SK-N-SH (cell line): Measurements from ENCODE around the gene DENND1A. TPM values are rescaled to one million over a fixed set of nuclear protein-coding genes. Genes with fewer than 3 reads are reported as not detected.

Experiments
- CTCF ChIA-PET: fragments of 300-600, 350-600 bp; formaldehyde crosslinking; extraction: SDS; loops from one replicate; lab custom pipeline; 2021; lab: Yijun Ruan, JAX
- POLR2A ChIA-PET: fragments of 350-600 bp; sonication (Branson Sonifier 250); formaldehyde crosslinking; extraction: SDS; loops from one replicate; lab custom pipeline; 2020; ENCODE audit warnings: antibody characterized with exemption, inconsistent platforms; lab: Yijun Ruan, JAX
- DNase-seq: peaks from one replicate; pipeline ENCODE4 v3.0.0; 2012
- H2AFZ ChIP-seq: fragments of 200-600 bp; sonication (generic); 2 replicates; pipeline ENCODE4 v1.8.1; 2016; ENCODE audit warnings: antibody characterized with exemption, mild to moderate bottlenecking, low read depth
- H3F3A ChIP-seq: fragments of 200-600 bp; sonication (generic); replicated peaks from 2 replicates; pipeline ENCODE3; 2016; ENCODE audit warnings: antibody characterized with exemption, mild to moderate bottlenecking; ENCODE audit not compliant: insufficient read depth
- H3K27ac ChIP-seq, 2 experiments: fragments of 200-500 bp in 1 of 2; fragments of 200-600 bp in 1 of 2; sonication (Bioruptor generic) in 1 of 2; sonication (generic), shearing (Covaris generic) in 1 of 2; 2 replicates each; pipeline versions ENCODE4 v1.5.1 to v1.6.1; 2014 to 2016; ENCODE audit warnings: low read depth in 2 of 2, inconsistent platforms in 1 of 2, low read length in 1 of 2, mild to moderate bottlenecking in 1 of 2, mixed read lengths in 1 of 2
- H3K27me3 ChIP-seq: fragments of 200-600 bp; sonication (generic), shearing (Covaris generic); 2 replicates; pipeline ENCODE4 v1.6.1; 2016; ENCODE audit warnings: mixed run types; ENCODE audit not compliant: insufficient read depth
- H3K36me3 ChIP-seq, 2 experiments: fragments of 200-500 bp in 1 of 2; fragments of 200-600 bp in 1 of 2; sonication (Bioruptor generic) in 1 of 2; sonication (generic) in 1 of 2; replicated peaks in 1 of 2; 2 replicates each; pipeline versions ENCODE3 to v1.5.1; 2014 to 2016; ENCODE audit warnings: low read length in 1 of 2, mild to moderate bottlenecking in 1 of 2; ENCODE audit not compliant: insufficient read depth in 2 of 2, control insufficient read depth in 1 of 2
- H3K4me1 ChIP-seq, 2 experiments: fragments of 200-500 bp in 1 of 2; fragments of 200-600 bp in 1 of 2; sonication (Bioruptor generic) in 1 of 2; sonication (generic), shearing (Covaris generic) in 1 of 2; 2 replicates each; pipeline versions ENCODE4 v1.5.1 to v1.6.1; 2014 to 2016; ENCODE audit warnings: low read depth in 1 of 2, low read length in 1 of 2, mixed run types in 1 of 2; ENCODE audit not compliant: insufficient read depth in 2 of 2, control insufficient read depth in 1 of 2
- H3K4me2 ChIP-seq: fragments of 200-600 bp; sonication (generic), shearing (Covaris generic); 2 replicates; pipeline ENCODE4 v1.6.1; 2017; ENCODE audit warnings: mixed run types
- H3K4me3 ChIP-seq, 2 experiments: fragments of 200-500 bp in 1 of 2; fragments of 200-600 bp in 1 of 2; sonication (Bioruptor generic) in 1 of 2; sonication (generic), shearing (Covaris generic) in 1 of 2; 2 replicates each; pipeline versions ENCODE4 v1.5.1 to v1.8.1; 2014 to 2016; ENCODE audit warnings: low read depth in 2 of 2, inconsistent platforms in 1 of 2, low read length in 1 of 2, mild to moderate bottlenecking in 1 of 2, mixed read lengths in 1 of 2, moderate library complexity in 1 of 2
- H3K79me2 ChIP-seq: fragments of 200-600 bp; sonication (generic); 2 replicates; pipeline ENCODE4 v1.8.1; 2017; ENCODE audit warnings: mild to moderate bottlenecking; ENCODE audit not compliant: insufficient read depth
- H3K9ac ChIP-seq: fragments of 200-600 bp; sonication (generic); 2 replicates; pipeline ENCODE4 v1.6.1; 2017; ENCODE audit warnings: mixed run types
- H3K9me2 ChIP-seq: fragments of 200-600 bp; sonication (generic); 2 replicates; pipeline ENCODE4 v1.6.1; 2017; ENCODE audit warnings: mixed run types
- H3K9me3 ChIP-seq: fragments of 200-600 bp; sonication (generic); 2 replicates; pipeline ENCODE4 v1.6.1; 2017; ENCODE audit warnings: mixed run types, mild to moderate bottlenecking, moderate library complexity
- H4K20me1 ChIP-seq: fragments of 200-600 bp; sonication (generic); 2 replicates; pipeline ENCODE4 v1.6.1; 2017; ENCODE audit warnings: mild to moderate bottlenecking, mixed run types; ENCODE audit not compliant: insufficient read depth
- CHD2 ChIP-seq: fragments of 150-350 bp; IDR thresholded peaks from 2 replicates; pipeline ENCODE4 v1.6.1; 2018; ENCODE audit warnings: low read length; ENCODE audit not compliant: partially characterized antibody
- FOXJ3 ChIP-seq: sonication (generic); formaldehyde crosslinking; IDR thresholded peaks from 2 replicates; pipeline ENCODE4 v1.5.1; 2020; ENCODE audit warnings: mild to moderate bottlenecking, missing genetic modification reagents
- NFIC ChIP-seq: IDR thresholded peaks from 2 replicates; pipeline ENCODE4 v1.4.0; 2012; ENCODE audit warnings: borderline replicate concordance
- RAD21 ChIP-seq: IDR thresholded peaks from 2 replicates; pipeline ENCODE4 v1.6.1; 2012; ENCODE audit warnings: mild to moderate bottlenecking, low read length
- TEAD4 ChIP-seq: IDR thresholded peaks from 2 replicates; pipeline ENCODE4 v1.4.0; 2012; ENCODE audit warnings: mild to moderate bottlenecking, borderline replicate concordance; ENCODE audit not compliant: insufficient read depth
- YY1 ChIP-seq: IDR thresholded peaks from 2 replicates; pipeline ENCODE4 v1.4.0; 2012; ENCODE audit warnings: low read depth, mild to moderate bottlenecking
- WGBS: methylation state at CpG from one replicate; pipeline ENCODE4 v1.1.6; 2017; ENCODE audit warnings: low lambda C conversion rate; 5-methylcytosine and 5-hydroxymethylcytosine counted together
- polyA plus RNA-seq, 3 experiments: library from polyadenylated mRNA; depleted of rRNA; stranded (reverse); fragments of >200 nt; gene quantifications; 2 replicates each; pipeline ENCODE4 v1.2.3, GENCODE V29; 2012
- TF ChIP-seq, protein P1 (sequence below): IDR thresholded peaks from 2 replicates; pipeline ENCODE4 v1.6.1; 2012; ENCODE audit warnings: mild to moderate bottlenecking, low read depth, low read length, moderate library complexity
- TF ChIP-seq, protein P2 (sequence below): fragments of 150-350 bp; IDR thresholded peaks from 2 replicates; pipeline ENCODE4 v1.6.1; 2016; ENCODE audit warnings: mild to moderate bottlenecking, low read depth, low read length
- TF ChIP-seq, protein P3 (sequence below): IDR thresholded peaks from 2 replicates; pipeline ENCODE4 v1.4.0; 2012; ENCODE audit warnings: low read depth, borderline replicate concordance
- TF ChIP-seq, protein P4 (sequence below): fragments of 200-600 bp; sonication (generic); IDR thresholded peaks from 2 replicates; pipeline ENCODE4 v1.6.1; 2017; ENCODE audit warnings: antibody characterized with exemption, mild to moderate bottlenecking, moderate library complexity

The DENND1A gene
- polyA plus RNA-seq, 1 of the 3 experiments (the other 2 are of a cell fraction), result 25.4 TPM

DNA sequence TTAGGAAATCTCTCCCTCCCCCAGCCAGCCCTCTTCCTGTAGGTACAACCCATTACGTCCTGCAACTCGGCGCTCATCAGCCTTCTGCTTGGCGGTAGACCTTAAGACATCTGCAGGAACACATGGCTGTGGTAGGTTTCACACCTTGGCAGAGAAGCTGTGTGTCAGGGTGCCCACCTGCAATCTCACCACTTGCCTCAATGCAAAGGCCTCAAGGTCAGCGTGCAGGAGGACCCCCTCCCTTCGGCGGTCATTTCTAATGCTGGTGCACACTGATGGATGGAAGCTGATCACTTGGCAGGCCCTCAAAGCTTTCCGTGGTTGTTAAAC, 506.6 kb downstream of the DENND1A start (continued):
- TF ChIP-seq, protein P1, sequence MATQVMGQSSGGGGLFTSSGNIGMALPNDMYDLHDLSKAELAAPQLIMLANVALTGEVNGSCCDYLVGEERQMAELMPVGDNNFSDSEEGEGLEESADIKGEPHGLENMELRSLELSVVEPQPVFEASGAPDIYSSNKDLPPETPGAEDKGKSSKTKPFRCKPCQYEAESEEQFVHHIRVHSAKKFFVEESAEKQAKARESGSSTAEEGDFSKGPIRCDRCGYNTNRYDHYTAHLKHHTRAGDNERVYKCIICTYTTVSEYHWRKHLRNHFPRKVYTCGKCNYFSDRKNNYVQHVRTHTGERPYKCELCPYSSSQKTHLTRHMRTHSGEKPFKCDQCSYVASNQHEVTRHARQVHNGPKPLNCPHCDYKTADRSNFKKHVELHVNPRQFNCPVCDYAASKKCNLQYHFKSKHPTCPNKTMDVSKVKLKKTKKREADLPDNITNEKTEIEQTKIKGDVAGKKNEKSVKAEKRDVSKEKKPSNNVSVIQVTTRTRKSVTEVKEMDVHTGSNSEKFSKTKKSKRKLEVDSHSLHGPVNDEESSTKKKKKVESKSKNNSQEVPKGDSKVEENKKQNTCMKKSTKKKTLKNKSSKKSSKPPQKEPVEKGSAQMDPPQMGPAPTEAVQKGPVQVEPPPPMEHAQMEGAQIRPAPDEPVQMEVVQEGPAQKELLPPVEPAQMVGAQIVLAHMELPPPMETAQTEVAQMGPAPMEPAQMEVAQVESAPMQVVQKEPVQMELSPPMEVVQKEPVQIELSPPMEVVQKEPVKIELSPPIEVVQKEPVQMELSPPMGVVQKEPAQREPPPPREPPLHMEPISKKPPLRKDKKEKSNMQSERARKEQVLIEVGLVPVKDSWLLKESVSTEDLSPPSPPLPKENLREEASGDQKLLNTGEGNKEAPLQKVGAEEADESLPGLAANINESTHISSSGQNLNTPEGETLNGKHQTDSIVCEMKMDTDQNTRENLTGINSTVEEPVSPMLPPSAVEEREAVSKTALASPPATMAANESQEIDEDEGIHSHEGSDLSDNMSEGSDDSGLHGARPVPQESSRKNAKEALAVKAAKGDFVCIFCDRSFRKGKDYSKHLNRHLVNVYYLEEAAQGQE, result no peak
- TF ChIP-seq, protein P2, sequence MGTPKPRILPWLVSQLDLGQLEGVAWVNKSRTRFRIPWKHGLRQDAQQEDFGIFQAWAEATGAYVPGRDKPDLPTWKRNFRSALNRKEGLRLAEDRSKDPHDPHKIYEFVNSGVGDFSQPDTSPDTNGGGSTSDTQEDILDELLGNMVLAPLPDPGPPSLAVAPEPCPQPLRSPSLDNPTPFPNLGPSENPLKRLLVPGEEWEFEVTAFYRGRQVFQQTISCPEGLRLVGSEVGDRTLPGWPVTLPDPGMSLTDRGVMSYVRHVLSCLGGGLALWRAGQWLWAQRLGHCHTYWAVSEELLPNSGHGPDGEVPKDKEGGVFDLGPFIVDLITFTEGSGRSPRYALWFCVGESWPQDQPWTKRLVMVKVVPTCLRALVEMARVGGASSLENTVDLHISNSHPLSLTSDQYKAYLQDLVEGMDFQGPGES, result no peak
- TF ChIP-seq TEAD4, result no peak
- TF ChIP-seq RAD21, result no peak
- no peak for TF ChIP-seq NFIC

DNA sequence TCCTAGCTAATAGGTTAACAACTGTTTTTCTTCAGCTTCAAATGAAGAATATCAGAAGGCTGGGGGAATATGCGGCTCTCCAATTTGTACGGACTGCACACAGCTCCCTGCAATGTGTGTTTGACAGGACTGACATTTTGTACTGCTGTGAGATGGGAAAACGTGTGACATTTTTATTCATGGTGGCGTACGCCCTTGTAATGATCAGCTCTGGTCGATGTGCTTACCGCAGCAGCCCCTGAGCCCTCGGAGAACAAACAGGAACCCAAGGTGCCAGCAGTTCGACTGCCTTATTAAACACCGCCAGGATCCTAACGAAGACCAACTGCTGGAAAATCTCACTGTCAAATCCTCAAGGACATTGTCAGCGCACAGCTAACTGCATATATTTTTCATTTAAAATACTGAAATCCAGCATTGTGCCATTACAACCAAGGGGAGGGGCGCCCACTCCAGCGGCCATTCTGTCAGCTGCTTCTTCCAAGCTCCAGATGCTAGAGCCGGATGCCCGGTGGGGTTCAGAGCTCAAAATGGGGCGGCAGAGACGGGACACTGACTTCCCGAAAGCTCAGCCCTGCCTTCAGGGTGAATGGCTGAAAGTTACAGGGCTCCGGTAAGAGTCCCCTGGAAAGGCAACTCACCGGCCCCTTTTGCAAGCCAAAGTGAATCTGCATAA, 507.2 kb downstream of the DENND1A start:
- WGBS, result 91% methylated on average over 18 of the region's 21 CpGs
- POLR2A ChIA-PET, result no interaction called here

More for the DNA sequence above, 507.2 kb downstream of the DENND1A start:
- DNase-seq, result no peak
- no peak overlapping the region for H3K4me2 ChIP-seq
- H3K79me2 ChIP-seq, result no peaks in the 10 kb centered on the region
- no peaks in the 10 kb centered on the region for H3F3A ChIP-seq
- no peak overlapping the region for H3K27ac ChIP-seq
- no peaks in the 10 kb centered on the region for H4K20me1 ChIP-seq
- CTCF ChIA-PET, result interaction anchor here (1.3 kb wide), 1 partner anchor 16 kb away, joined by 5 read pairs; no protein-coding TSS in a partner anchor
- no peaks in the 10 kb centered on the region for H3K4me1 ChIP-seq
- H3K27me3 ChIP-seq, result no peaks in the 10 kb centered on the region
- peaks cover 0 to 12% of the 10 kb centered on the region in 2 experiments for H3K36me3 ChIP-seq
- TF ChIP-seq YY1 (no peak), RAD21 (no peak), FOXJ3 (CRISPR knock-in tag) (no peak), CHD2 (no peak)
- TF ChIP-seq, protein P3, sequence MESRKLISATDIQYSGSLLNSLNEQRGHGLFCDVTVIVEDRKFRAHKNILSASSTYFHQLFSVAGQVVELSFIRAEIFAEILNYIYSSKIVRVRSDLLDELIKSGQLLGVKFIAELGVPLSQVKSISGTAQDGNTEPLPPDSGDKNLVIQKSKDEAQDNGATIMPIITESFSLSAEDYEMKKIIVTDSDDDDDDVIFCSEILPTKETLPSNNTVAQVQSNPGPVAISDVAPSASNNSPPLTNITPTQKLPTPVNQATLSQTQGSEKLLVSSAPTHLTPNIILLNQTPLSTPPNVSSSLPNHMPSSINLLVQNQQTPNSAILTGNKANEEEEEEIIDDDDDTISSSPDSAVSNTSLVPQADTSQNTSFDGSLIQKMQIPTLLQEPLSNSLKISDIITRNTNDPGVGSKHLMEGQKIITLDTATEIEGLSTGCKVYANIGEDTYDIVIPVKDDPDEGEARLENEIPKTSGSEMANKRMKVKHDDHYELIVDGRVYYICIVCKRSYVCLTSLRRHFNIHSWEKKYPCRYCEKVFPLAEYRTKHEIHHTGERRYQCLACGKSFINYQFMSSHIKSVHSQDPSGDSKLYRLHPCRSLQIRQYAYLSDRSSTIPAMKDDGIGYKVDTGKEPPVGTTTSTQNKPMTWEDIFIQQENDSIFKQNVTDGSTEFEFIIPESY, result no peak
- TF ChIP-seq, protein P4, sequence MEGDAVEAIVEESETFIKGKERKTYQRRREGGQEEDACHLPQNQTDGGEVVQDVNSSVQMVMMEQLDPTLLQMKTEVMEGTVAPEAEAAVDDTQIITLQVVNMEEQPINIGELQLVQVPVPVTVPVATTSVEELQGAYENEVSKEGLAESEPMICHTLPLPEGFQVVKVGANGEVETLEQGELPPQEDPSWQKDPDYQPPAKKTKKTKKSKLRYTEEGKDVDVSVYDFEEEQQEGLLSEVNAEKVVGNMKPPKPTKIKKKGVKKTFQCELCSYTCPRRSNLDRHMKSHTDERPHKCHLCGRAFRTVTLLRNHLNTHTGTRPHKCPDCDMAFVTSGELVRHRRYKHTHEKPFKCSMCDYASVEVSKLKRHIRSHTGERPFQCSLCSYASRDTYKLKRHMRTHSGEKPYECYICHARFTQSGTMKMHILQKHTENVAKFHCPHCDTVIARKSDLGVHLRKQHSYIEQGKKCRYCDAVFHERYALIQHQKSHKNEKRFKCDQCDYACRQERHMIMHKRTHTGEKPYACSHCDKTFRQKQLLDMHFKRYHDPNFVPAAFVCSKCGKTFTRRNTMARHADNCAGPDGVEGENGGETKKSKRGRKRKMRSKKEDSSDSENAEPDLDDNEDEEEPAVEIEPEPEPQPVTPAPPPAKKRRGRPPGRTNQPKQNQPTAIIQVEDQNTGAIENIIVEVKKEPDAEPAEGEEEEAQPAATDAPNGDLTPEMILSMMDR, result no peak
- H3K9ac ChIP-seq, result no peak overlapping the region
- H3K4me3 ChIP-seq, result no peak overlapping the region
- H3K9me3 ChIP-seq, result no peaks in the 10 kb centered on the region
- H2AFZ ChIP-seq, result no peak overlapping the region
- H3K9me2 ChIP-seq, result no peaks in the 10 kb centered on the region
